Endometrium (tissue), 2 donors: ENCODE measurements around the gene MED15.
A peak's percentile ranks its signal among the peaks of the same experiment; 100 is the strongest.

Experiments used
- FAIRE-seq: peaks from 2 replicates; lab custom pipeline; 2012; peaks lifted over from hg19 to GRCh38; lab: Jason Lieb, UNC
- donor health status: control.
- donor health status: control.

The MED15 gene

GRCh38 chr22:20509344-20510047 is 2.1 kb downstream of the MED15 start:
- peak; percentile 57 for FAIRE-seq

- FAIRE-seq = no peak
Observed at GRCh38 chr22:20510811-20511577, 3.6 kb downstream of the MED15 start.

GRCh38 chr22:20511578-20512229 is 4.3 kb downstream of the MED15 start:
- no peak for FAIRE-seq

GRCh38 chr22:20514658-20515406 is 7.4 kb downstream of the MED15 start:
- FAIRE-seq = no peak

GRCh38 chr22:20516399-20516798 is 9.0 kb downstream of the MED15 start:
- FAIRE-seq = no peak

- FAIRE-seq = no peak
Observed at GRCh38 chr22:20517422-20517821, 10.0 kb downstream of the MED15 start.

GRCh38 chr22:20517841-20518592 is 10.6 kb downstream of the MED15 start:
- FAIRE-seq = no peak

- FAIRE-seq = no peak
Observed at GRCh38 chr22:20519558-20519957, 12.1 kb downstream of the MED15 start.

GRCh38 chr22:20520093-20520511 is 12.7 kb downstream of the MED15 start:
- no peak for FAIRE-seq

- FAIRE-seq = no peak
Observed at GRCh38 chr22:20522134-20523004, 15.0 kb downstream of the MED15 start.

- no peak for FAIRE-seq
Observed at GRCh38 chr22:20523086-20523983, 15.9 kb downstream of the MED15 start.

- FAIRE-seq = no peak
Observed at GRCh38 chr22:20524004-20524481, 16.6 kb downstream of the MED15 start.

- FAIRE-seq = no peak
Observed at GRCh38 chr22:20525048-20525447, 17.6 kb downstream of the MED15 start.

GRCh38 chr22:20526305-20526627 is 18.9 kb downstream of the MED15 start:
- no peak for FAIRE-seq

GRCh38 chr22:20526628-20527355 is 19.4 kb downstream of the MED15 start:
- FAIRE-seq = no peak

- FAIRE-seq = no peak
Observed at GRCh38 chr22:20528405-20528978, 21.1 kb downstream of the MED15 start.

- FAIRE-seq = no peak
Observed at GRCh38 chr22:20530368-20531153, 23.2 kb downstream of the MED15 start.

- no peak for FAIRE-seq
Observed at GRCh38 chr22:20531154-20531403, 23.7 kb downstream of the MED15 start.
